Natural killer cell (primary cell): Measurements from ENCODE around the gene P3R3URF. TPM values are rescaled to one million over a fixed set of nuclear protein-coding genes. Genes with fewer than 3 reads are reported as not detected.

Experiments used
- ATAC-seq, 3 donors: fragments of 150-1000 bp in 2 of 3; fragments of 200-7000 bp in 1 of 3; cut with Tn5 transposase; 1 replicate in 1 of 3; 2 replicates in 2 of 3; pipeline ENCODE4 v1.10.0; 2021; ENCODE audit warnings: mild to moderate bottlenecking in 2 of 3, moderate library complexity in 2 of 3
- DNase-seq, 2 donors: peaks; one replicate each; pipeline versions ENCODE4 v3.0.0 to v3.0.0-alpha.2; 2013 to 2021; ENCODE audit warnings: mixed read lengths in 1 of 2
- H3K27ac ChIP-seq: one replicate; pipeline ENCODE4 v1.5.1; 2013; ENCODE audit warnings: mild to moderate bottlenecking, low read length
- H3K27me3 ChIP-seq: one replicate; pipeline ENCODE4 v1.6.1; 2013; ENCODE audit warnings: low read length; ENCODE audit not compliant: control insufficient read depth, insufficient read depth
- H3K36me3 ChIP-seq: one replicate; pipeline ENCODE4 v1.6.1; 2013; ENCODE audit warnings: low read length; ENCODE audit not compliant: control insufficient read depth, insufficient read depth
- H3K4me1 ChIP-seq: one replicate; pipeline ENCODE4 v1.6.1; 2013; ENCODE audit warnings: low read length; ENCODE audit not compliant: control insufficient read depth, insufficient read depth
- H3K4me3 ChIP-seq: one replicate; pipeline ENCODE4 v1.5.1; 2013; ENCODE audit warnings: low read length
- H3K9me3 ChIP-seq: one replicate; pipeline ENCODE4 v1.6.1; 2013; ENCODE audit warnings: low read length; ENCODE audit not compliant: control insufficient read depth, insufficient read depth
- H3K27ac Mint-ChIP-seq, 2 donors: one replicate each; pipeline ENCODE4 v1.8.0; 2022; ENCODE audit warnings: mild to moderate bottlenecking in 2 of 2, mixed read lengths in 2 of 2, moderate library complexity in 1 of 2
- H3K27me3 Mint-ChIP-seq, 2 donors: one replicate each; pipeline ENCODE4 v1.8.0; 2022; ENCODE audit warnings: low read depth in 2 of 2, mixed read lengths in 2 of 2
- H3K36me3 Mint-ChIP-seq: one replicate; pipeline ENCODE4 v1.8.0; 2022; ENCODE audit warnings: mixed read lengths
- H3K4me1 Mint-ChIP-seq, 2 donors: one replicate each; pipeline ENCODE4 v1.8.0; 2022; ENCODE audit warnings: mixed read lengths in 2 of 2
- H3K4me3 Mint-ChIP-seq: one replicate; pipeline ENCODE4 v1.8.0; 2022; ENCODE audit warnings: mild to moderate bottlenecking, moderate library complexity, mixed read lengths
- H3K9me3 Mint-ChIP-seq, 2 donors: one replicate each; pipeline ENCODE4 v1.8.0; 2022; ENCODE audit warnings: mixed read lengths in 2 of 2
- CTCF ChIP-seq: fragments of 200-600 bp; IDR thresholded peaks from one replicate; pipeline ENCODE4 v1.8.0; 2022; ENCODE audit warnings: antibody characterized with exemption
- WGBS: methylation state at CpG from one replicate; pipeline ENCODE4 v1.1.7; 2013; ENCODE audit warnings: missing lambda C conversion rate; ENCODE audit not compliant: insufficient coverage; 5-methylcytosine and 5-hydroxymethylcytosine counted together
- intact Hi-C: fragments of 100-400 bp; cut with micrococcal nuclease; formaldehyde crosslinking; loops from one replicate; pipeline ENCODE4 v1.14.2; 2022
- total RNA-seq, 4 donors: library from RNA; stranded (reverse); fragments of 120-200 nt in 1 of 4; gene quantifications; one replicate each; pipeline versions ENCODE4 v1.2.3 to v1.2.4, GENCODE V29; 2013 to 2022

P3R3URF gene
- total RNA-seq, 3 donors from 2014 or later (not counting 1 experiment from before 2014, with no cell fraction given) = not detected

- ATAC-seq (no peak), DNase-seq (no peak)
- 95% methylated on average over 8 of the region's 8 CpGs for WGBS
- H3K27me3 ChIP-seq = no peaks in the 10 kb centered on the region
- no peak for TF ChIP-seq CTCF
- no peaks in the 10 kb centered on the region for H3K36me3 Mint-ChIP-seq
- H3K9me3 Mint-ChIP-seq = no peaks in the 10 kb centered on the region
- H3K4me1 Mint-ChIP-seq = peaks cover 0 to 1% of the 10 kb centered on the region in 2 donors
- H3K4me3 ChIP-seq = no peak overlapping the region
- H3K36me3 ChIP-seq = no peaks in the 10 kb centered on the region
- no peak overlapping the region for H3K27ac ChIP-seq
- peaks cover under 1% of the 10 kb centered on the region for H3K4me1 ChIP-seq
- H3K27me3 Mint-ChIP-seq = no peaks in the 10 kb centered on the region
- intact Hi-C loops = no loop called here
- H3K4me3 Mint-ChIP-seq = no peak overlapping the region
- H3K27ac Mint-ChIP-seq = no peak overlapping the region
- H3K9me3 ChIP-seq = no peaks in the 10 kb centered on the region
Observed at GRCh38 chr1:46218443-46218842, 42.2 kb upstream of the P3R3URF start.

- H3K27me3 ChIP-seq = no peaks in the 10 kb centered on the region
- no peaks in the 10 kb centered on the region for H3K36me3 Mint-ChIP-seq
- H3K27me3 Mint-ChIP-seq = no peaks in the 10 kb centered on the region
- H3K9me3 Mint-ChIP-seq = no peaks in the 10 kb centered on the region
- H3K27ac ChIP-seq = no peak overlapping the region
- no peaks in the 10 kb centered on the region for H3K9me3 ChIP-seq
- H3K4me3 ChIP-seq = no peak overlapping the region
- H3K4me1 Mint-ChIP-seq = no peaks in the 10 kb centered on the region
- no peak overlapping the region for H3K4me3 Mint-ChIP-seq
- no peak for DNase-seq
- no peak overlapping the region for H3K27ac Mint-ChIP-seq
- H3K36me3 ChIP-seq = no peaks in the 10 kb centered on the region
- no peak for ATAC-seq
- H3K4me1 ChIP-seq = no peaks in the 10 kb centered on the region
- no peak for TF ChIP-seq CTCF
- intact Hi-C loops = no loop called here
Observed at GRCh38 chr1:46215504-46215903, 39.2 kb upstream of the P3R3URF start.

GRCh38 chr1:46211051-46211450 is 34.8 kb upstream of the P3R3URF start:
- no peak for TF ChIP-seq CTCF
- no peak for ATAC-seq
- Mint-ChIP-seq H3K27me3 (no peaks in the 10 kb centered on the region), H3K4me3 (no peak overlapping the region), H3K4me1 (no peaks in the 10 kb centered on the region), H3K27ac (no peak overlapping the region), H3K36me3 (no peaks in the 10 kb centered on the region), H3K9me3 (no peaks in the 10 kb centered on the region)
- no peak overlapping the region for H3K27ac ChIP-seq
- no peaks in the 10 kb centered on the region for H3K4me1 ChIP-seq
- no peaks in the 10 kb centered on the region for H3K27me3 ChIP-seq
- no peak for DNase-seq
- no peaks in the 10 kb centered on the region for H3K9me3 ChIP-seq
- WGBS = 88% methylated on average over 2 of the region's 2 CpGs
- intact Hi-C loops = no loop called here
- no peaks in the 10 kb centered on the region for H3K36me3 ChIP-seq
- no peak overlapping the region for H3K4me3 ChIP-seq

- no peaks in the 10 kb centered on the region for H3K4me1 ChIP-seq
- Mint-ChIP-seq H3K4me1 (no peaks in the 10 kb centered on the region), H3K9me3 (no peaks in the 10 kb centered on the region), H3K4me3 (no peak overlapping the region), H3K27ac (no peak overlapping the region), H3K27me3 (no peaks in the 10 kb centered on the region), H3K36me3 (no peaks in the 10 kb centered on the region)
- no peak overlapping the region for H3K27ac ChIP-seq
- intact Hi-C loops = no loop called here
- H3K4me3 ChIP-seq = no peak overlapping the region
- ATAC-seq (peak in 1 of 3 donors; percentile 10), DNase-seq (no peak)
- WGBS = 95% methylated on average over 3 of the region's 3 CpGs
- no peak for TF ChIP-seq CTCF
- no peaks in the 10 kb centered on the region for H3K9me3 ChIP-seq
- no peaks in the 10 kb centered on the region for H3K27me3 ChIP-seq
- no peaks in the 10 kb centered on the region for H3K36me3 ChIP-seq
Observed at GRCh38 chr1:46210561-46210960, 34.3 kb upstream of the P3R3URF start.
